ENCODE results near the gene SERPING1.
A peak's percentile ranks its signal among the peaks of the same experiment; 100 is the strongest.
"Not testable (repeated sequence)": the region's sequence is repeated elsewhere in the genome, so short reads cannot be mapped to it uniquely, and the experiment has no call there.

SERPING1 gene

DNA sequence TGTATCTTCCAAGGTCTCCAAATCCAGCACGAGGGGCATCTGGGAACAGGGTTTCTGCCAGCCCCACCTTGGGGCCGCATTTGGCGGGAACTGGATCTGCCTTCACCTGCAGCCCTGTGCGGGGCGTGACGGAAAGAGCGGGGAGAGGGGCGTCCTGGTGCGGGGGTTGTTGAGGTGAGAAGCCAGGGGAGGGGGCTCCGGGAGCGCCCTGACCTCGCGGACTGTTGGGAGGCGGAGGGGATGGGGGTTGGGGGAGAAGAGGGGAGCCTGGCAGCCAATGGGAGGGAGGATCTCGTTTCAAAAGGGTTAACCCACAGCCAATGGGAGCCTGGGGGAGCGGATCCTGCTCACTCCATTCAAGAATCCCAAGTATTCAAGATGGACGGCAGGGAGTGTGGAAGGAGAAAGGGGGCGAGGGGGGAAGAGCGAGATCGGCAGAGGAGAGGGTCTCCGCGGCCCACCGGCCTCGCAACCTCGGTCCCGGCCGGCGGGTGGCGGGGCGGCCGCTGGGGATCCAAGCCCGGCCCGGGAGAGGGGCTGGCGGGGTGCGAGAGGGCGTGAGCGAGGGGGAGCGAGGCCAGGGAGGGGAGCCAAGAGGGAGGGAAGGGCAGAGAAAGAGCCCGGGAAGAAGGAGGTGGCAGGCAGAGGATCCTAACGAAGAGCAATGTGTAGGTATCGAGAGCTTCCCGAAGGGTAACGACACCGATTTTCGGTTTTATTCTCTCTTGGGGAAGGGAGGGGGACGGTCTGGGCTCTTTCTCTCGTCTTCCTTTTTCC, 40.7 kb downstream of the SERPING1 start:
- peak in 10 of 14 donors; percentile 18 to 88 (median 42) for DNase-seq

DNA sequence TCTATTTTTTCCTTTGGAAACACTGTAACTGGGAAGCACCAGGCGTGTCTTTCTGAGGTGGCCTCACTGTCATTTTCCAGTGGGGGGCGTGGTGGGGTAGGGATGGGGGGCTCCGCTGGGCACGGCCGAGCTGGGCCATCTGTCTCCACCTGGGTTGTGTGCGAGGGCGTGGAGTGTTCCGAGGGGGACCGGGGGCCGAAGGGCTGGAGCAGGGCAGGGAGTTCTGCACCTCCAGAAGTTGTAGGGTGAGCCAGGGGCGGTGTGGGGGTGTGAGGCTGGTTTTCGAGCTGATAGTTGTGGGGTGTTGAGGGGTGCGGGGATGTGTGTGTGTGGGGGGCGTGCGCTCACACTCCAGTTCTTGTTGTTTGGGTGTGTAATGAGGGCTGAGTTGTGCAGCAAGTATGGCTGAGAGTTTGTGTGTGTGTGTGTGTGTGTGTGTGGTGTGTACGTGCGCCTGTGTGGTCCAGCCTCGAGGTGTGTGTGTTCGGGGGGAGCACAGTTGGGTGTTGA, 41.4 kb downstream of the SERPING1 start:
- DNase-seq = no peak

DNA sequence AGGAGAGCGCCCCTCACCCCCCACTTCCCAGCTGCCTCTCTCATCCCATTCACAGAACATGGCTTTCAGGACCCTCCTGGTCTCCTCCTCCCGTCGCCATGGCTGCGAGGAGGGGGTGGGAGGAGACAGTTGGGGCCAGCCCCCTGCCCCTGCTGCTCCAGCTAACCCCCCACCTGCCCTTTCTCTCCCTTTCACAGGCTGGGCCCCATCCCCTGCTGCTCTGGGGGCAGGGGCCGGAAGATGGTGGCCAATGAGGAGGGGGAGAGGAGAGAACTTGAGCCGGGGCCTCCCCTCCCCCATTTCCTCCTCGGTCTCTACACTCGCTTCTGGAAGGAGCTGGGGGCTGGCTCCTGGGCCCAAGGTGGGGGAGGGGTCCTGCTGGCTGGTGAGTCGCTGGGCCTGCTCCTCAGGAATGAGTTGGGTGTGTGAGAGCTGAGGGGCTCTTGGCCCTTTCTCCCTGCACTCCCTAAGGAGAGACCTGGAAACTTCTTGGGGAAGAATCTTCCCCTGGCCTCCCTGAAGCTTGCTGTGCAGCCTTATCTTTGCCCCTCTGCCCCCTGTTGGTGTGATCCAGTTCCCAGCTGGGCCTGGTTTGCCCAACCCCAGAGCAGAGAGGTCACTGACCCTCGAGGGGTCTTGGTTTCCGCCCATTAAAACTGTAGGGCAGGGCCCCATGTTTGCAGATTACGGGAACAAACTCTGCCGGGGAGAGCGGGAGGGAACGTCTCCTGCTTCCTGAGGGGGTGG, 42.0 kb downstream of the SERPING1 start:
- no peak for DNase-seq

DNA sequence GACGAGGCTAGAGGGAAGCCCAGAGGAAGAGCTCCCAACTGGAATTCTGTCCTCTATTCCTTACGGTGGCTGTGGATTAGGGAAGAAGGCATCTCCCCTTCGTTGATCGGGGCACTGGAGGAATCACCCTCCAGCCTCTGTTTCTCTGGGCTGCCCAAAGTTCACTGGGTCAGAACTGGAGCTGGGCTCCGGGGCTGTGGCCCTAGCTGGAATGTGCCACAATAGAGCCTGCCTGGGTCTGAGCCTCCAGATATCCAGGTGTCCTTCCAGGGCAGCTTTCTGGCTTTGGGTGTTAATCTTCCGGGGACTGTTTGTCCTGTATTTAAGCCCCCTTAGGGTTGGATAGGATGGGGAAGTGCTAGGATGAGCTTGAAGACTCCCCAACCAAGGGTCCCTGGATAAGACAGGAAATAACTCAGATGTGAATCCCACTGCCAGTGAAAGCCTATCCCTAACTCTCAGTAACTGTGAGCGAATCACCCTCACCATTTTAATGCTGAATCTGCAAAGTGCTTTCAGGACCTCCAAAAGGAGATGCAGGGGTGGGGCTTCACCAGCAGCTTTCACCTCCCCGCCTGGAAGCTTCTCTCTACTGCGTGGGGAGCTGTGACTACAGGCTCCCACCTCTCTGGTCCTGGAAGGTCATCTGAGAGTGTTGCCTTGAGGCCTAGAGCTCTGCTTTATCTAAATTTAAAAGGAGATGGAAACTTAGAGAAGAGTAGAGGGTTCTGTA, 42.7 kb downstream of the SERPING1 start:
- no peak for DNase-seq

DNA sequence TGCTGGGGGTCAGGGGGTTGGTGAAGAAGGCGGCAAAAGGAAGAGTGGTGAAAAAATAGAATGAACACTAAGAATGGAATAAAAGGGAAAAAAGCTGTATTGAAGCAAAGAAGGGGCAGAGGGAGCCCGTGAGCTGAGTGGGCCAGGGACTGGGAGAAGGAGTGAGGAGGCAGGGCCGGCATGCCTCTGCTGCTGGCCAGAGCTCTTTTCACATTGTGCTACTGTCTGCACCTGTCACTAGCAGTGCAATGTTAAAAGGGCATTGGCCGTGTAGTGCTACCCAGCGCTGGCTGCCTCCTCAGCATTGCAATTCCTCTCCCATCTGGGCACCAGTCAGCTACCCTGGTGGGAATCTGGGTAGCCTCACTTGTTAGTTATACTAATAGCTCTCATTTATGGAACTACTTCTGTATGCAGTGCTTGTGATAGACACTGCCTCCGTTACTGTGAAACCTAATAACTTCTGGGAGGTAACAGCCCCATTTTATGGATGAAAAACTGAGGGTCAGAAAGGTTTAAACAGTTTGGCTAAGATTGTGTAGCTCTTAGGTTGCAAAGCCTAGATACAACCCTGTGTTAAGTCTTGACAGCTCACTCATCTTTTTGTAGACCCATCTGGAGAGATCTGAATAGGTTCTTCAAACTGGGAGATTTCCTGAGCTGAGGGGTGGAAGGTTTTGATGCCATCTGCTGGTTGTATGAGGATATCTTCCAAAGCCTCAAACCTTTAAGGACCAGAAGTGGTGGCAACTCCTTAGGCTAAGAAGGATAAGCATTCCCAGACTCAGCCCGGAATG, 43.7 kb downstream of the SERPING1 start:
- peak in 3 of 14 donors; percentile 4 to 30 (median 10) for DNase-seq

DNA sequence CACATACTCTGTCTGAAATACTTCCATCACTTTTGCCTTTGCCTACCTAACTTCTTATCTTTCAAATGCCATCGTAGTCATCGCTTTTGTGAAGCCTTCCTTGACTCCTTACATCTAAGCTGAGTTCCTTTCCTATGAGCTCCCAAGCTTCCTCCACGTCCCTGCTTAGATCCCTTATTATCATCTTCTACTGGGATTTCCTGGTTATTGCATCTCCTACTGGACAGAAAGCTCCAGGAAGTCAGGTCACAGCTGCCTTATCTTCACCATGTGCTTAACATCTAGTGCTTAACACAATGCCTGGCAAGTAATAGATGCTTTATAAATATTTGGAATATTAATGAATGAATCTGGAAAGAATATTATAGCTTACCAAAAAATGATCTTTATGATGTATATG, 46.3 kb downstream of the SERPING1 start:
- DNase-seq = no peak

DNA sequence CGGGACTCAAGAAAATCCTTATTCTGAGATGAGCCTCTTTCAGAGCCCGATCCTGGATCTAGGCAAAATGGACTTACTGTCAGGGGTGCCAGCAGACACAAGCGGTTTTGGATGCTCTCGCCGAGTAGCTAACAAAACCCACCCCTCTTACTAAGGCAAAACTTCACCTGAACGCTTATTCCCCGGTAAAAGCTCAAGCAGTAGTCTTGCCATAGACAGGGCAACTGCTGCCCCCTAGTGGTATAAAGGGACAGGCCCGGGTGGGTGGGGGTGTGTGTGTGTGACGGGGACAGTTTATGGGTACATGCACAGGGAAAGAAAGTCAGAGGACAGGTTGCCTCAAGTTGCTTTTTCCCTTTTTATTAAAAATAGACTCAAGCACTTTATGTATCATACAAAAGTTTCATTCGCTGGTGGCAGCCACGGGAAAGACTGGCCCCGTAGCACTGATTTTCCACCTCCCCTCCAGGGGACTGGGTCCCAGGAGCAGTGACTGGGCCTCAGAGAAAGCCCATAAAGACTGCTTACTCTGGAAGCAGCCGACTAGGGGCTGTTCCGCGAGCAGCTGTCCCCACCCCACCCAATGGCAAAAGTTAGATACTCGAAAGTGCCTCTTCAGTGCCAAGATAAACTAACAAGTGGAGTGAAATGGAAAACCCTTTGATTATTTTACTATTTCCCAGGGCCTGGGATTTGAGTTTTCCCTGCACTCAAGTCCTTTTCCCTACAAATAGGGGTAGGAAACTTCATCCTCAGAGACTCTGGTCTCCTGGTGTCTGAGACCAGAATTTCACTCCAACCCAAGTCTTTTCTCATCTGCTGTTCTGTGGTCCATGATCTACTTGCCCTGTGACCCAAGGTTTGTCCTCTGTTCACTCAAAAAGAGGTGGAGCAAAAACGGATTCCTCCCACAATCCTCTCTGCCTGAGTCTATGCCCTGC, 47.5 kb downstream of the SERPING1 start:
- peak in 13 of 14 donors; percentile 10 to 72 (median 57) for DNase-seq

DNA sequence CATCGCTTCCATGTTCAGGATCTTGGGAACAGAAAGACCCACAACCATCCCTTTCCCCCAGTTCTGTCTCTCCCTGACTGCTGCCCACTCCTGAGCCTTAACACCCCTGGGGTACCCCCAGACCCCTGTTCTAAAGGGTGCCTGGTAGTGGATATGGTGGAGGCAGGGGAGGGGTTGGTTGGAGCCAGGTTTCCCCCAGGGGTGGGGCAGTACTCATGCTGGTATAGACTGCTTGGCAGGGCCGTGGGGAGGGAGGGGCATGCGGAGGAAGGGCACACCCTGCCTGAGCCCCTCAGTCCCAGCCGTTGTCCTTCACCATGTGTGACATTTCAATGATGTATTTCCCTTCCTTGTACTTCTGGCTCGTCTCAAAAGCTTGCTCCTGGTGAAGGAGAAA, 48.2 kb downstream of the SERPING1 start:
- no peak for DNase-seq

DNA sequence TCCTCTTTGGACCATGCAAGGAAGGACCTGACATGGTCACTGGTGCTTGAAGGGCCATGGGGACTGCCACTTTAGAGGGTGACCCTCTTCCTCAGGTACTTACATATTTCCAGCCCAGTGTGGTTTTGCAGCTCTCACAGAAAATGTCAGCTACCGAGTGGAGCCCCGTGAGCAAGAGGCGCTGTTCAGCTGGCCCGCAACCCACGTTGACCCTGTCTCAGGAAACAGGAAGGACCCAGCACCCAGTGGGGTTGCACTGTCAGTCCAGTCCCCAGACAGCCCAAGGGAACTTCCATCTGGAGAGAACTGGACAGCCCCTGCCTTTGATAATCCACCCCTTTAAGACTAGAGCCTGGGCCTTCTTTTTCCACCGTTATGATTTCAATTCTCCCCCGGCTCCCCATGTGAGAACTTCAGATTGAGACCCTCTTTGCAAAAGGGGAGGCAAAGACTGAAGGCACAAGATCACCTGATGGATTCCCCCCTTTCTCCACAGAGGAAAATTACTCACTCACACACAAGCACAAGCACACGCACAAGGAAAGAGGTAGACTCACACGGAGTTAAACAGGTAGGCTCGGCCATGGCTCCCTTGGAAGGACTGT, 48.8 kb downstream of the SERPING1 start:
- no peak for DNase-seq

DNA sequence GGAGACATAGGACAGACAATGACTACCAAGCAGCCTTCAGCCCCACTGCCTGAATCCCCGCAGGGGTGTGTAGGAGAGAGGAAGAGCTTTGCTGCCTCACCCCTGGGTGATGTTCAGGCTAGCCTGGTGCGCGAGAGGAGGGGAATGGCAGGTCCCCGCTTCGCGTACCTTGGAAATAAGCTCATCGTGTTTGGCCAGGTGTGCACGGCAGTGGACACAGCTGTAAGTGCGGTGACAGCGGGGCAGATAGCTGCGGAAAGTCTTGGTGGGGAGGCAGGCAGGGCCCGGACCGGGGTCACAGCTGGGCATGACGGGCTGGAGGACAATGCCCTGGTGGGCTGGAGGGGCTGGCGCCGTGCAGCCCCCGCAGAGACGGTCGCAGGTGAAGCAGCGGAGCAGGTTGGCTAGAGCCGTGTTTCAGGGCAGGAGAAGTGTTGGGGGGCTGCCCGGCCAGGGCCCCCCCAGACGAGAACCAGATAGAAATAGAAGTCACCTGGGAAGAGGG, 49.4 kb downstream of the SERPING1 start:
- peak in 1 of 14 donors; percentile 30 for DNase-seq

DNA sequence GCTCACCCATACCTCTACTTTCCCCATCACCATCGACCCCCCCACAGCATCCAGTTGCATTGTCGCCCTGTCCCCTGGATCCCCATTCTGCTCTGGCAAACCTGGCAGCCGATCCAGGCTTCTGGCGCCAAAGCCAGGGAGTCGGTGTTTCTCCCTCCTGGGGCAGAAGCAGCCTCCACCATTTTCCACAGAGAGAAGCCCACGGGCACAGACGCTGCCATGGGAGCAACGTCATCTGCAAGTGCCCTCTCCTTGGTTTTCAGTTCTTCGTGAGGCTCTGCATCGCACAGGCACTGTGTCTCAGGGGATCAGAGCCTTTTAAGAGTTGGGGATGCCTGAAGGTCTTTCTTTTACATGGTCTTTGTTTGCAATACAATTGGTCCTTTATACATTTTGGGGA, 49.9 kb downstream of the SERPING1 start:
- peak in 1 of 14 donors; percentile 30 for DNase-seq

DNA sequence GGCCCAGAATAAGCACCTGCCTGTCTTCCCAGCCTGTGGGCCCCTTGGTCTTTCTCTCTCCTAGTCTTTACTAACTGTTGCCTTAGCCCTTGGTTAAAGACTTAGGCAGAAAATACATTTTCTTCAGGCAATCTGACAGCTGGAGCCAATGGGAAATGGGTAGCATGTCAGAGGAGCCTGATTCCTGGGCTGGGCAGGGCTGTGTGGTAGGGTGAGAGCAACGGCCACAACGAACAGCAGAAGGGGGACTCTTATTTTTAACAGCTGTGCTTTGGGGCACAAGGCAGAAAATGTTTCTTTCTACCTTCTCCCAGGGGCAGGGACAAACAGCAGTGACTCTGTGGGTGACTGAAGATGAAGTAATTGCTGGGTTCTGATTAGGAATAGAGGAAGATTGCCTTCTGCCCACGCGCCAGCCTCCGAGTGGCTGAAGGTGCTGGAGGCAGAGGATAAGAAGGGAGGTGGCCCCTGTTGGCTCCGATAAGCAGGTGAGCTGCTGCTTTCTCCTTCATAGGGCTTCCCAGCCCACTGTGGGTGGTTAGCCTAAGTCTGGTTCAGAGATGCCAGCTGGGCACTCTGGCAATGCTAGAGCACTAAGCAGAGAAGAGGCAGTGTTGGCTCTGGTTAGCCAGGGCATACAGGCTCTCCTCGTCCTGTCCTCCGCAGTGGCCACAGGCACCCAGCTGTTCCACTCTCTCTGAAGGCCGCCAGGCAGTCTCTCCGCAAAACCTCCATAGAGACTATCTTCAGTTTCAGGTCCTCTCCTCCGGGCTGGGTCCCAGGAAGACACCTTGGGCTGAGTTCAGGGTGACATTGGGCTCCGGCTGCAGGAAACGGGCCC, 50.7 kb downstream of the SERPING1 start:
- peak in 4 of 14 donors; percentile 17 to 70 (median 28) for DNase-seq

DNA sequence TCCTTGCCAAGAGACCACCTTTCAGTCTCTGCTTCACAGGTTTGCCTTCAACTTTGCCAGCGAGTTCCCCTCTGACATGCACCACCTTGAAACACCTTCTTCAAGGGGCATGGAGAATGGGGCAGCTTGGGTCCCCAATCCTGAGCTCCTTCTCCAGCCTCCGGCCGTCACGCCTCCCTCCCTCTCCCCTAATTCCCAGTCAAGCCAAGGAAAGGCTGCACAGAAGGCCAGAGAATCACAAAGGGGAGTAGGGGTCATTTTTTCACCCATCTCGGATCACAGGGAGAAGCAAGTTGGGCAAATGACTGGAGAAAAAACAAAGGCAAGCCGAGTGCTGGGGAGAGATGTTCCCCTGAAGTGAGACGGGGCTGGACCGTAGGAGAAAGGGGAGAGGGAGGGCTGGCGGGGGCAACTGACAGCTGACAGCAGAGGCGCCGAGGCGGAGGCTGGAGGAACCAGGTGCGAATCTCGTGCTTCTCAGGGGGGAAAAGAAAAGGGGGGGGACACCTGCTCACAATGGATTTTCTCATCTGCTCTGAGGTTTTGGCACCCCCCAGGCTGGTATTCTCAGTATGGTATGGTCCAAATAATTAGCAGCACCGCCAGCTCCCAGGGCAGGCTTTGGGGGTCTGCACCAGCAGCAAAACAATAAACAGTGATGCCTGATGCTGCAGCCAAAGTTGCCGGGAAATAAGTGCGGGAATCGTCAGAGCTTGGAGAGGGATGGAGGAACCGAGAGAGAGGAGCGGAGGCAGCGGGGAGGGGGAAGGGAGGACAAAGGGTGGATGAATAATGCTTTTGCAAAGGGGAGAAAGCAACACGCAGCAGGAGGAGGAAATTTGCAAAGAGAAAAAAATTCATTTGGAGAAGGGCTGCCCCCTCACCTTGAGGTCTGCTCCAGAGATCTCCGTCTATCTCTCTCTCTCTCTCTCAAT, 51.6 kb downstream of the SERPING1 start:
- DNase-seq = peak in 7 of 14 donors; percentile 12 to 71 (median 26)

DNA sequence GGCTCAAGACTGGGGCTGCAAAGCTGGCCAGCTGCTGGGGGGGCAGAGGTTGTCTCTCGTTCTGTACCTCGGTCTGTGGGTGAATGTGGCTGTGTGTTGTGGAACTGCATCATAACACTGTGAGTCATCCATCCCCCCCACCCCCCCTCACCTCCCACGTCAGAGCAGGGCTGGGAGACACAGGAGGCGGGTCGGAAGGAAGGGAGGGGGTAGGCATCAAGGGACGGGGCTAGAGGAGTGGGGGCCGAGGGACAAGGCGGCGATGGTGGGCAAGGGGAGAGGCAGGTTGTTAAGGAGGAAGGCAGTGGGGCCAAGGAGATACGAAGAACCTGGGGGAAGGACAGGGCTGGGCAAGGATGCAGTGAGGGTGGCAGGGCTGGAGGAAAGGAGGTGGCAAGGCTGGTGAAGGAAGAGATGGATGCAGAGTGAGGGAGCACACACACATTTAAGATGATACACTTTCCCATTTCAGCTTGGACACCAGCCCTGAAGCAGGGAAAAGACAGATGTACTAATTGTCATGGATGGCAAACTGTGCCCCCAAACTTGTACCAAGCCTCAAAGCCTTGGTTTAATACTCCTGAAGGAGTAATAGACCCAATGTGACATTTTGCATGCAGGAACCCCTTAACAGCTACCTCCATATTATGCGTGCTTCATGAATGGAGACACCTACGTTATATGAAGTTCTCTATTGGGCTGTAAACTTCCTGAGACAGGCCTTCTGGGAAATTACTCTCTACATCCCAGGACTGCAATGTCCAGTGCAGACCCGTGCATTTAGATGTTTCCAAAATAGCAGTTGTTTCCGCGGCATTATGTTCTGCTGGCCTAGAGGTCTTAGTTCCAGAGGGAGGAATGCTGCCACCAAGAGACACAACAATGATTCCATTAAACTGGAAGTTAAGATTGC, 52.6 kb downstream of the SERPING1 start, which contains the start of gene YPEL4:
Gene YPEL4 (minus strand): TSS at position 87 of the 913 bp plus-strand sequence. CDS start 2,805 bp downstream, outside the sequence.
- DNase-seq = peak in 12 of 14 donors; percentile 31 to 94 (median 64)

DNA sequence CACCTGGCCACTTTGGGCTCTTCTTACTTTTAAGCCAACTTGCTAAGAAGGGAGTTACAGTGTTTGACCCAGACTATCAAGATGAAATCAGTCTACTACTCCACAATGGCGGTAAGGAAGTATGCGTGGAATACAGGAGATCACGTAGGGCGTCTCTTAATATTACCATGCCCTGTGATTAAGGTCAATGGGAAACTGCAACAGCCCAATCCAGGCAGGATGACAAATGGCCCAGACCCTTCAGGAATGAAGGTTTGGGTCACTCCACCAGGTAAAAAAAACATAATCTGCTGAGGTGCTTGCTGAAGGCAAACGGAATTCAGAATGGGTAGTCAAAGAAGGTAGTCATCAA, 53.2 kb downstream of the SERPING1 start:
- no peak for DNase-seq

DNA sequence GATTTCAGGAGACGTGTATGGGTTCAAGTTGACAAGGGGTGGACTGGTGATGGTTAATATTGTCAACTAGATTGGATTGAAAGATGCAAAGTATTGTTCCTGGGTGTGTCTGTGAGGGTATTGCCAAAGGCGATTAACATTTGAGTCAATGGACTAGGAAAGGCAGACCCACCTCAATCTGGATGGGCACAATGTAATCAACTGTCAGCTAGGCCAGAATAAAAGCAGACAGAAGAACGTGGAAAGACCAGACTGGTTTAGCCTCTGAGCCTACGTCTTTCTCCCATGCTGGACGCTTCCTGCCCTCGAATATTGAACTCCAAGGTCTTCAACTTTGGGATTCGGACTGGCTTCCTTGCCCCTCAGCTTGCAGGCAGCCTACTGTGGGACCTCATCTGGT, 53.9 kb downstream of the SERPING1 start:
- DNase-seq = no peak

DNA sequence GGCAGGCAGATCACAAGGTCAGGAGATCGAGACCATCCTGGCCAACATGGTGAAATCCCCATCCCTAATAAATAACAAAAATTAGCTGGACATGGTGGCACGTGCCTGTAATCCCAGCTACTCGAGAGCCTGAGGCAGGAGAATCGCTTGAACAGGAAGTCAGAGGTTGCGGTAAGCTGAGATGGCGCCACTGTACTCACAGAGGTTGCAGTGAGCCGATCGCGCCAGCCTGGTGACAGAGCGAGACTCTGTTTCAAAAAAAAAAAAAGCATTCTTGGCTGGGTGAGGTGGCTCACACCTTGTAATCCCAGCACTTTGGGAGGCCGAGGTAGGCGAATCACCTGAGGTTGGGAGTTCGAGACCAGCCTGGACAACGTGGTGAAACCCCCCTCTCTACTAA, 54.7 kb downstream of the SERPING1 start:
- DNase-seq = not testable (repeated sequence)
